GM04503 (cell line): ENCODE results near the gene PPFIA3.

Experiments used
- DNase-seq: peaks from one replicate; pipeline ENCODE4 v3.0.0-alpha.2; 2012; ENCODE audit warnings: low read depth

PPFIA3 gene

DNA sequence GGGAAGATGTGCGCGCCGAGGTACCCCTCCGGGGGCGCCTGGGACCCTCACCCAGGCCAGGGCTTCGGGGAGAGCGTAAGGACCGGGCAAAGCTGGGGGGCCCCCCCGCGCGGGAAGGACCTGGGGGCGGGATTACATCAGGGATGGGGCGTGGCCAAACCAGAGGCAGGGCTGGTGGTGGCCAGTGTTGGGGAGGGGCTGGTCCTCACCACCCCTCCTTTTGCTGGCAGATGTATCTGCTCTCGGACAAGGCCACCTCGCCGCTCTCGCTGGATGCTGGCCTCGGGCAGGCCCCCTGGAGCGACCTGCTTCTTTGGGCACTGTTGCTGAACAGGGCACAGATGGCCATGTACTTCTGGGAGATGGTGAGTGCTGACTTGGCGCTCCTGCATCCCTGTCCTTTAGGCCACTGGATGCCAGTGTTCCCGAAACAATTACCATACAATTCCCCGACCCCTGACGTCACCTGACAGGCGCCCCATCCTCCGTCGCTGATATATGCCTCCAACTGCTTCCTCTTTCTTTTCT, 63.6 kb downstream of the PPFIA3 start:
- DNase-seq, result no peak

DNA sequence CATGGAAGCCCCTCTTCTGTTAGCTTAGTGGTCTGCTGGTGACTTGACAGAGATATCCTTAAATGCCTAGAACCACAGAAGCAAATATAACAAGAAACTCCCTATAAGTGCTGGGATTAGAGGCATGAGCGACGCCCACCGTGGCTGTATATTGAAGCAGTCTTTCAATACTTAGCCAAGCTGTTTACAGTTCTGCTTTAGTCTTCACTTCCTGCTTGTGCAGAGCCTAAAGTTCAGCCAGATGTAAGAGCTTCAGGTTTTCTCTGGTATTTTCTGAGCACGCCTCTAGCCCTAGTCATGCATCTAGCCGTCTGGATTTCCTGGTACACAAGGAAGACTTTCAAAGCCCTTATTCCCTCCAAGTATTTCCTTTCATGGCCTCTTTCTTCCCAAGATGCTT, 66.8 kb downstream of the PPFIA3 start:
- DNase-seq, result no peak

DNA sequence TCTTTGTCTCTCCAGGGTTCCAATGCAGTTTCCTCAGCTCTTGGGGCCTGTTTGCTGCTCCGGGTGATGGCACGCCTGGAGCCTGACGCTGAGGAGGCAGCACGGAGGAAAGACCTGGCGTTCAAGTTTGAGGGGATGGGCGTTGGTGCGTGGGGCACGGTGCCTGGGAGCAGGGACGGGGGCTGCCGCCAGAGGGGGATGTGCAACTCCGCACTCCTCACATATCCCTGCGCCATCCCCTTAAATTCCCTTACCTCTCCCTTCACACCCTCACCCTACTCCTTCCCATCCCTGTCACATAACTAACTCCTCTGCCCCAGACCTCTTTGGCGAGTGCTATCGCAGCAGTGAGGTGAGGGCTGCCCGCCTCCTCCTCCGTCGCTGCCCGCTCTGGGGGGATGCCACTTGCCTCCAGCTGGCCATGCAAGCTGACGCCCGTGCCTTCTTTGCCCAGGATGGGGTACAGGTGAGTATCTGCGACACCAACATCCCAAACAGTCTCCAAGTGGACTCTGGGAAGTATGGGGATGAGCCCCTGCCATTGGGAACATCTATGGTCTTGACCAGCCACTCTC, 69.4 kb downstream of the PPFIA3 start:
- no peak for DNase-seq

DNA sequence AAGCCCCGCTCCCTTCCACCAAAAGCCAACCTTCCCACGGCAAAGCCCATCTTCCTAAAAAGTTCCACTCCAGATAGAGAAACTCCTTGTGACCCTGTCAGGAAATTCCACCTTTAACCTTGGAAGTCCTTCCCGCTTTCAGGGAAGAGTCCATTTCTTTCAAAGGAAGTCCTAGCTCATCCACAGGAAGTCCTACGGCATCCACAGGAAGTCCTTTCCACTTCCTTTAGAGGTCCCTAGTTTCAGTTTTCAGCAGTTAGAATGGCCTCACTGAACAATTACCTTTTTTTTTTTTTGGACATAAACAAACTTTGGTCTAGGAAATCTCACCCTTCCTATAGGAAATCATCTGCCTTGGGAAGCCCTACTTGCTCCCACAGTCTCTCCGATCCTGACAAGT, 69.9 kb downstream of the PPFIA3 start:
- DNase-seq, result no peak

DNA sequence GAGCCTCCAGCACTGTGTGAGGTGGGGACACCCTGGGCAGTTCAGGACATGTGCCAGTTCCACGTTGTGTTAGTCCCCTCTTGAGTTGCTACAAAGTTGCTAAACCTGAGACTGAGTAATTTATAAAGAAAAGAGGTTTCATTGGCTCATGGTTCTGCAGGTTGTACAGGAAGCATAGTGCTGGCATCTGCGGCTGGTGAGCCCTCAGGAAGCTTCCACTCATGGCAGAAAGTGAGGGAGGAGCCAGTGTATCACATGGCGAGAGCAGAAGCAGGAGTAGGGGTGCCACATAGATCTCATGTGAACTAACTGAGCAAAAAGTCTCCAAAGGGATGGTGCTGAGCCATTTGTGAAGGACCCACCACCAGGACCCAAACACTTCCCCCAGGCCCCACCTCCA, 71.4 kb downstream of the PPFIA3 start:
- DNase-seq, result no peak

DNA sequence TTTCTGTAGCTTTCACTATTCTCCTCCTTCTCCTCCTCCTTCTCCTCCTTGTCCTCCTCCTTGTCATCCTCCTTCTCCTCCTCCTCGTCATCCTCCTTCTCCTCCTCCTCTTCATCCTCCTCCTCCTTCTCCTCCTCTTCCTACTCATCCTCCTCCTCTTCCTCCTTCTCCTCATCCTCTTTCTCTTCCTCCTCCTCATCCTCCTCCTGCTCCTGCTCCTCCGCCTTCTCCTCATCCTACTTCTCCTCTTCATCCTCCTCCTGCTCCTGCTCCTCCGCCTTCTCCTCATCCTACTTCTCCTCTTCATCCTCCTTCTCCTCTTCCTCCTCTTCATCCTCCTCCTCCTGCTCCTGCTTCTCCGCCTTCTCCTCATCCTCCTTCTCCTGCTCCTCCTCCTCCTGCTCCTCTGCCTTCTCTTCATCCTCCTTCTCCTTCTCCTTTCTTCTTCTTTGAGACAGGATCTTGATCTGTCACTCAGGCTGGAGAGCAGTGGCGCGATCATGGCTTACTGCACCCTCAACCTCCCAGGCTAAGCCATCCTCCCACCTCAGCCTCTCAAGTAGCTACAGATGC, 74.6 kb downstream of the PPFIA3 start:
- DNase-seq, result no peak

DNA sequence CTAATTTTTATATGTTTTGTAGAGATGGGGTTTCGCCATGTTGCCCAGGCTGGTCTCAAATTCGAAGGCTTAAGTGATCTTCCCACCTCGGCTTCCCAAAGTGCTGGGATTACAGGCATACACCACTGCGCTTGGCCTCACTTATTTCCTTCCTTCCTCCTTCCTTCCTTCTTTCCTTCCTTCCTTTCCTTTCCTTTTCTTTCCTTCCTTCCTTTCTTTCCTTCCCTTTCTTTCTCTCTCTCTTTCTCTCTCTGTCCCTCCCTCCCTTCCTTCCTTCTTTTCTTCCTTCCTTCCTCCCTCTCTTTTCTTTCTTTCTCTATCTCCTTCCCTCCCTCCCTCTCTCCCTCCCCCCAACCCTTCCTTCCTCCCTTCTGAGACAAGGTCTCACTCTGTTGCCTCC, 75.1 kb downstream of the PPFIA3 start:
- no peak for DNase-seq

DNA sequence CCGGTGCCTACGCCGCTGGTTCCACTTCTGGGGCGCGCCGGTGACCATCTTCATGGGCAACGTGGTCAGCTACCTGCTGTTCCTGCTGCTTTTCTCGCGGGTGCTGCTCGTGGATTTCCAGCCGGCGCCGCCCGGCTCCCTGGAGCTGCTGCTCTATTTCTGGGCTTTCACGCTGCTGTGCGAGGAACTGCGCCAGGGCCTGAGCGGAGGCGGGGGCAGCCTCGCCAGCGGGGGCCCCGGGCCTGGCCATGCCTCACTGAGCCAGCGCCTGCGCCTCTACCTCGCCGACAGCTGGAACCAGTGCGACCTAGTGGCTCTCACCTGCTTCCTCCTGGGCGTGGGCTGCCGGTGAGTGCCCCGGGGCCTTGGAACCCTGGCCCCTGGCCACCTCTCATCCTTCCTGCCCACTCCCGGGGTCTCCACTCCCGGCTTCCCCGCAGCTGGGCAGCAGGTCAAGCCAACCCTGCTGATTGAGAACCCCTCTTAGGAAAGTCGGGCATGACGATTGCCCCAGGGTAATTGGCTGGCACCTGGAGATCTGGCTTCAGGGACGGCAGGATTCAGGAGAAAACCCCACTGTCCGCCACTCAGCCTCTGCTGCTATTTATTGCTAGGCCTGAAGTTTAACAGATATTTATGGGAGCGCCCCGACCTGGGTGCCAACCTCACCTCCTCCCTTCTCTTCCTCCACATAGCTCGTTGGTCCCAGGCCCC, 77.3 kb downstream of the PPFIA3 start:
- no peak for DNase-seq

DNA sequence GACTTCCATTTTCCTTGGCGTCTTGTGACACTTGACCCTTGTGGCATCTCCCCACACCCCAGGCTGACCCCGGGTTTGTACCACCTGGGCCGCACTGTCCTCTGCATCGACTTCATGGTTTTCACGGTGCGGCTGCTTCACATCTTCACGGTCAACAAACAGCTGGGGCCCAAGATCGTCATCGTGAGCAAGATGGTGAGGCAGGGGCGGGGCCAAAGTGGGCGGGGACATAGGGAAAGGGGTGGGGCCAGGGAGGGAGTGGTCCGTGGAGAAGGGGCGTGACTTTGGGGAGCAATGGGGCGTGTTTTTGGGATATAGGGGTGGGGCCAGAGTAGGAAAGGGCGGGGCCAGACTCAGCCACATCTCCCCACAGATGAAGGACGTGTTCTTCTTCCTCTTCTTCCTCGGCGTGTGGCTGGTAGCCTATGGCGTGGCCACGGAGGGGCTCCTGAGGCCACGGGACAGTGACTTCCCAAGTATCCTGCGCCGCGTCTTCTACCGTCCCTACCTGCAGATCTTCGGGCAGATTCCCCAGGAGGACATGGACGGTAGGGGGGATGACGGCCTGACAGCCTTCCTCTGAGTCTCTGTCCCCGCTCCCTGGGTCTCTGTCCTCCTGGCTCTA, 81.0 kb downstream of the PPFIA3 start:
- no peak for DNase-seq
